ENCODE data around the gene LRMDA. TPM values are rescaled to one million over a fixed set of nuclear protein-coding genes. Genes with fewer than 3 reads are reported as not detected.

Gene LRMDA
- total RNA-seq, 1 experiment from 2014 or later: not detected

- Histone ChIP-seq H3K79me2 (ENCODE audit: low read length) (no peaks in the 10 kb centered on the region), H2AFZ (ENCODE audit: low read length) (no peak overlapping the region), H3K9me2 (replicated peaks; ENCODE audit: insufficient read depth, low read length) (no peaks in the 10 kb centered on the region), H3K4me2 (ENCODE audit: low read depth, low read length, poor library complexity, severe bottlenecking) (no peak overlapping the region), H3K9ac (ENCODE audit: low read length) (no peak overlapping the region), H3K9me3 (ENCODE audit: low read length) (no peaks in the 10 kb centered on the region), H3K4me1 (ENCODE audit: low read length) (no peaks in the 10 kb centered on the region), H3K4me3 (ENCODE audit: low read length) (no peak overlapping the region), H3K27me3 (ENCODE audit: low read length) (no peaks in the 10 kb centered on the region), H3K27ac (ENCODE audit: low read length) (no peak overlapping the region), H4K20me1 (ENCODE audit: insufficient read depth, low read depth, low read length) (no peaks in the 10 kb centered on the region), H3K36me3 (ENCODE audit: insufficient read depth, low read length) (no peaks in the 10 kb centered on the region)
- DNase-seq: no peak
Observed at GRCh38 chr10:76231286-76231934, 800.0 kb downstream of the LRMDA start.

- Histone ChIP-seq H3K4me2 (ENCODE audit: low read depth, low read length, poor library complexity, severe bottlenecking) (no peak overlapping the region), H4K20me1 (ENCODE audit: insufficient read depth, low read depth, low read length) (no peaks in the 10 kb centered on the region), H3K79me2 (ENCODE audit: low read length) (no peaks in the 10 kb centered on the region), H3K36me3 (ENCODE audit: insufficient read depth, low read length) (no peaks in the 10 kb centered on the region), H3K9ac (ENCODE audit: low read length) (no peak overlapping the region), H3K4me3 (ENCODE audit: low read length) (no peak overlapping the region), H3K4me1 (ENCODE audit: low read length) (no peaks in the 10 kb centered on the region), H3K27me3 (ENCODE audit: low read length) (no peaks in the 10 kb centered on the region), H3K9me3 (ENCODE audit: low read length) (no peaks in the 10 kb centered on the region), H3K9me2 (replicated peaks; ENCODE audit: insufficient read depth, low read length) (no peaks in the 10 kb centered on the region), H2AFZ (ENCODE audit: low read length) (no peak overlapping the region), H3K27ac (ENCODE audit: low read length) (no peak overlapping the region)
- no peak for DNase-seq
Observed at GRCh38 chr10:76234499-76235226, 803.2 kb downstream of the LRMDA start.

- Histone ChIP-seq H3K4me2 (ENCODE audit: low read depth, low read length, poor library complexity, severe bottlenecking) (no peak overlapping the region), H3K79me2 (ENCODE audit: low read length) (no peaks in the 10 kb centered on the region), H2AFZ (ENCODE audit: low read length) (no peak overlapping the region), H3K36me3 (ENCODE audit: insufficient read depth, low read length) (no peaks in the 10 kb centered on the region), H3K4me3 (ENCODE audit: low read length) (no peak overlapping the region), H4K20me1 (ENCODE audit: insufficient read depth, low read depth, low read length) (no peaks in the 10 kb centered on the region), H3K9ac (ENCODE audit: low read length) (no peak overlapping the region), H3K4me1 (ENCODE audit: low read length) (no peaks in the 10 kb centered on the region), H3K9me2 (replicated peaks; ENCODE audit: insufficient read depth, low read length) (no peaks in the 10 kb centered on the region), H3K27me3 (ENCODE audit: low read length) (no peaks in the 10 kb centered on the region), H3K27ac (ENCODE audit: low read length) (no peak overlapping the region), H3K9me3 (ENCODE audit: low read length) (no peaks in the 10 kb centered on the region)
- DNase-seq: no peak
Observed at GRCh38 chr10:76236356-76236755, 804.9 kb downstream of the LRMDA start.

GRCh38 chr10:76242956-76243355 lies 811.5 kb downstream of the LRMDA start:
- Histone ChIP-seq H3K9me3 (ENCODE audit: low read length) (no peaks in the 10 kb centered on the region), H3K4me3 (ENCODE audit: low read length) (no peak overlapping the region), H3K27ac (ENCODE audit: low read length) (no peak overlapping the region), H3K36me3 (ENCODE audit: insufficient read depth, low read length) (no peaks in the 10 kb centered on the region), H3K27me3 (ENCODE audit: low read length) (no peaks in the 10 kb centered on the region), H3K4me2 (ENCODE audit: low read depth, low read length, poor library complexity, severe bottlenecking) (no peak overlapping the region), H3K4me1 (ENCODE audit: low read length) (peaks cover 12% of the 10 kb centered on the region), H3K9ac (ENCODE audit: low read length) (no peak overlapping the region), H4K20me1 (ENCODE audit: insufficient read depth, low read depth, low read length) (no peaks in the 10 kb centered on the region), H3K9me2 (replicated peaks; ENCODE audit: insufficient read depth, low read length) (no peaks in the 10 kb centered on the region), H3K79me2 (ENCODE audit: low read length) (no peaks in the 10 kb centered on the region), H2AFZ (ENCODE audit: low read length) (no peak overlapping the region)
- DNase-seq: no peak

- Histone ChIP-seq H3K9me2 (replicated peaks; ENCODE audit: insufficient read depth, low read length) (no peaks in the 10 kb centered on the region), H3K4me1 (ENCODE audit: low read length) (peaks cover 12% of the 10 kb centered on the region), H4K20me1 (ENCODE audit: insufficient read depth, low read depth, low read length) (no peaks in the 10 kb centered on the region), H3K4me2 (ENCODE audit: low read depth, low read length, poor library complexity, severe bottlenecking) (no peak overlapping the region), H3K9me3 (ENCODE audit: low read length) (no peaks in the 10 kb centered on the region), H3K9ac (ENCODE audit: low read length) (no peak overlapping the region), H3K27ac (ENCODE audit: low read length) (no peak overlapping the region), H3K27me3 (ENCODE audit: low read length) (no peaks in the 10 kb centered on the region), H2AFZ (ENCODE audit: low read length) (no peak overlapping the region), H3K4me3 (ENCODE audit: low read length) (no peak overlapping the region), H3K79me2 (ENCODE audit: low read length) (no peaks in the 10 kb centered on the region), H3K36me3 (ENCODE audit: insufficient read depth, low read length) (no peaks in the 10 kb centered on the region)
- DNase-seq: no peak
Observed at GRCh38 chr10:76244061-76244686, 812.8 kb downstream of the LRMDA start.

- no peaks in the 10 kb centered on the region for H3K36me3 ChIP-seq (ENCODE audit: insufficient read depth, low read length)
- no peaks in the 10 kb centered on the region for H3K9me3 ChIP-seq (ENCODE audit: low read length)
- H3K4me2 ChIP-seq (ENCODE audit: low read depth, low read length, poor library complexity, severe bottlenecking): peak overlapping the region; percentile 22
- no peaks in the 10 kb centered on the region for H3K9me2 ChIP-seq (replicated peaks; ENCODE audit: insufficient read depth, low read length)
- H2AFZ ChIP-seq (ENCODE audit: low read length): no peak overlapping the region
- H3K27me3 ChIP-seq (ENCODE audit: low read length): no peaks in the 10 kb centered on the region
- no peak overlapping the region for H3K9ac ChIP-seq (ENCODE audit: low read length)
- no peak overlapping the region for H3K4me3 ChIP-seq (ENCODE audit: low read length)
- H3K79me2 ChIP-seq (ENCODE audit: low read length): no peaks in the 10 kb centered on the region
- peaks cover 12% of the 10 kb centered on the region for H3K4me1 ChIP-seq (ENCODE audit: low read length)
- H3K27ac ChIP-seq (ENCODE audit: low read length): no peak overlapping the region
- DNase-seq: peak; percentile 62
- no peaks in the 10 kb centered on the region for H4K20me1 ChIP-seq (ENCODE audit: insufficient read depth, low read depth, low read length)
Observed at GRCh38 chr10:76245951-76246495, 814.6 kb downstream of the LRMDA start.

- H3K27me3 ChIP-seq (ENCODE audit: low read length): no peaks in the 10 kb centered on the region
- no peaks in the 10 kb centered on the region for H3K9me2 ChIP-seq (replicated peaks; ENCODE audit: insufficient read depth, low read length)
- no peak overlapping the region for H3K9ac ChIP-seq (ENCODE audit: low read length)
- no peak overlapping the region for H2AFZ ChIP-seq (ENCODE audit: low read length)
- H3K4me3 ChIP-seq (ENCODE audit: low read length): no peak overlapping the region
- no peaks in the 10 kb centered on the region for H3K9me3 ChIP-seq (ENCODE audit: low read length)
- H3K36me3 ChIP-seq (ENCODE audit: insufficient read depth, low read length): no peaks in the 10 kb centered on the region
- no peaks in the 10 kb centered on the region for H4K20me1 ChIP-seq (ENCODE audit: insufficient read depth, low read depth, low read length)
- no peaks in the 10 kb centered on the region for H3K79me2 ChIP-seq (ENCODE audit: low read length)
- no peak overlapping the region for H3K27ac ChIP-seq (ENCODE audit: low read length)
- DNase-seq: no peak
- H3K4me2 ChIP-seq (ENCODE audit: low read depth, low read length, poor library complexity, severe bottlenecking): no peak overlapping the region
- H3K4me1 ChIP-seq (ENCODE audit: low read length): peaks cover 12% of the 10 kb centered on the region
Observed at GRCh38 chr10:76248649-76249200, 817.3 kb downstream of the LRMDA start.
